Left cardiac atrium (tissue), 4 donors: ENCODE data around the gene CLDN14. TPM values are rescaled to one million over a fixed set of nuclear protein-coding genes. Genes with fewer than 3 reads are reported as not detected.

Source experiments
- ATAC-seq, 2 donors: fragments of 200-7000 bp; cut with Tn5 transposase; one replicate each; pipeline ENCODE4 v1.9.1; 2020; ENCODE audit warnings: mild to moderate bottlenecking in 2 of 2, moderate library complexity in 2 of 2
- DNase-seq: peaks from one replicate; pipeline ENCODE4 v3.0.0-alpha.2; 2020
- intact Hi-C, 2 donors: fragments of 100-400 bp; cut with DNase I; formaldehyde crosslinking; loops; one replicate each; pipeline versions ENCODE4 v1.14.1 to v1.15.1; 2022 to 2023
- total RNA-seq, 2 donors: library from RNA; stranded (reverse); fragmentation: NEBNext Ultra II Directional; extraction: Animal tissue kit (Norgen Biotek cat#: 25700); gene quantifications; one replicate each; pipeline ENCODE4 v1.2.1, GENCODE V29; 2021
- donor health status: DM: no; HTN: yes; CAD: no.
- donor health status: DM: no; HTN: yes; CAD: no; lungs with severe emphysema.
- donor health status: DM: yes; HTN: yes; CAD: no.
- donor health status: Dilated cardiomyopathy.

The CLDN14 gene
- total RNA-seq, 2 donors from 2014 or later: not detected

DNA sequence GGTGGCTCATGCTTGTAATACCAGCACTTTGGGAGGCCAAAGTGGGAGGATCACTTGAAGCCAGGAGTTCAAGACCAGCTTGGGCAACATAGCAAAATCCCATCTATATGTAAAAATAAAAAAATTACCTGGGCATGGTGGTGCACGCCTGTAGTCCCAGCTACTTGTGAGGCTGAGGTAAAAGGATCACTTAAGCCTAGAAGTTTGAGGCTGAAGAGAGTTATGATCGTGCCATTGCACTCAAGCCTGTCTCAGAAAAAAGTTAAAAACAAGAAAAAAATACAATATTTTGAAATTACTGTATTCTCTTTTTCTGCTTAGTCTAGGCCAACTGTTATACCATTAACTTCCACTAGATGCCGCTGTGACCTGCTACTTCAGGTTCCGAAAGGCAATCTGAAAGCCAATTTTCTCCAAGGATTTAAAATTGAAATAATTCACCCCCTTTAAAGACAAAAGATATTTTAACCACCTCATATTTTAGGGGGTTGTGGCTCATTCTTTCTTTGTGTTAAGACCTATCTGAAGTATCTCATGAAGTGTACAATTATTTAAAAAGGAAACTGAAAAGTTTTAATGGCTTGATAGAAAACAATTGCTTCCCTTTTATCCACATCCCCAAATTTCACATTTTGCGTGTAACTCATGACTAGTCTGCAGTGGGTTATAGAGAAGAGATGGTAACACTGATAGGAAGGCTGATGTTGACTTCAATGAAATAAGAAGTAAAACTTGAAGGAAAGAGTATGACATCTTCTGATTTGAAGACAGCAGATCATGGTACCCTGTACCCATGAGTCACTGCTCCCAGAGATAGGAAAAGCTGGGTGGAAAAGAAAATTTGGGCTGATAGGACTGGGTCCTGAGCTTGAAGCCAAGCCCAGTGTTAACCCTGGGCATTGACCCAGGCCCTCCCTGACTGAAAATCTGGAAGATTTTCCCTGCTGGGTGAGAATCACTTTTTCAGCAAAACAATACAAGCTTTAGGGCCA lies 24.4 kb upstream of the CLDN14 start:
- intact Hi-C loops: loop anchor here in 1 of 2 donors (10.0 kb wide), 1 partner anchor 420 kb away; no protein-coding TSS in a partner anchor
- ATAC-seq: peak in 1 of 2 donors; percentile 76
- no peak for DNase-seq

DNA sequence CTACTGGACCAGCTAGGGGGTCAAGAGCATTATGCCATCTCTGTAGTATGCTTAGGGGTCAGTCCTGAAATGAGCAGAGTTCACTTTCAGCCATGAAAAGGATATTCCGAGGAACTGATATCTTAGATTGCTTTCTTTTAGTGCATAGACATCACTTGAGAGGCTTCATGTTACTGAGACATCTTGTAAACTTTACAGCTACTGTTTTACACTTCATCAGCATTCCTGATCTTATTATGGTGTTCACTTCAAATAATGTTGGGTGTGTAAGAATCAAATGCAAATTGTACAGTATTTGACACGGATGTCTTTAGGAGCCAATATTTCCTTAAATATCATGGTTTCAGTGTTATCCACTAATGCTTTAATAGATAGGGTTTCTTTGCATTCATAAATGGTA lies 22.4 kb upstream of the CLDN14 start:
- intact Hi-C loops: loop anchor here (2.0 to 10.0 kb wide), 2 partner anchors 422 to 424 kb away; no protein-coding TSS in a partner anchor
- ATAC-seq (no peak), DNase-seq (no peak)

DNA sequence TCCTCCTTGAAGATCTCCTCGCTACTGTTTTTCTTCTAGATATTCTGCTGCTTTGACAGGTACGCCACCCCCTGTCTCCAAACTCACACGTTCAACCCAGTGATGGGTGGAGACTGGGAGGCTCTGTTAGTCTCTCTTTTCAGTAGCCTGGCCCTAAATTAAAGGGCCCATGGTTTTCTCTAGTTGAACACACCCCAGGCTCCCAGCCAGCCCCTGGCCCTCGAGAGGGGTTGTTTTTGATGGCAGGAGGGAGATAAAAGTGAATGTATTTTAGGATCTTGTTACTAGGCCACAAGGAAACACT lies 21.6 kb upstream of the CLDN14 start:
- DNase-seq (no peak), ATAC-seq (no peak)
- intact Hi-C loops: loop anchor here in 1 of 2 donors (10.0 kb wide), 1 partner anchor 423 kb away; no protein-coding TSS in a partner anchor

DNA sequence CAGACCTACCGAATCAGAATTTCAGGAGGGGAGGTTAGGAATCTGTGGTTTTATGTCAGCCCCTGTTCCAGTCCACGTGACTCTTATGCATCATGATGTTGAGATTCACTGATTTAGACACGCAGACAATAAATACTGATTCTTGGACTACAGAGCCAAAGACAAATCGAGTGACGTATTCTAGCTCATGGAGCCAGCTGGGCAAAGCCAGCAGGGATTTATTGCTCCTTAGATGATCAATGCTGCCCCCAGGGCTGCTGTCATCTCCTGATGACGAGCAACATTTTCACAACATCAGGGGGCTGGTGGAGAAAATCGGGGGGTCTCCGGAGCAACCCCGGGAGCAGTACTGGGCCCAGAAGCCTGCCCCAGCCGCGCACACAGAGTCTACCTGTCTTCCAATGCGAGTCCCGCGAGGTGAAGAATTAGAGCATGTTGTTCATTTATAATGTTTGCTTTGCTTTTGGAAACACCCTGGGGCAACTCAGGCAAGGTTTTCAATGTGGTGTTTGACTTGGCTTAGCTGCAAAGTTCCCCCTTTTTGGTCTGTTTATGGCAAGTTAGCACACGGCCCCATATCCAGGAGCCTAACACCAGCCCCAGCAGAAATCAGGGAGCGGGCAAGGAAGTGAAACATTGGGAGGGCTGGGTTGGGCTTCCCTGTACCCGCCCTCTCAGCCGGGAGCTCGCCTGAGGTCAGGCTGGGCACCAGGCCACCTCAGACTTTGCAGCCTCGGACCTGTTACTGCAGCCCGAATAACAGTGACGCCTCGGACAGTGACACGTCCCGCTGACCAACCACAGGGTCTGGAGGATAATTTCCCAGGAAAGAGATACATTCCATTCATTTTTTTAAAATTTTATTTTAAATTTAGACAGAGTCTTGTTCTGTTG lies 19.9 kb upstream of the CLDN14 start:
- intact Hi-C loops: loop anchor here in 1 of 2 donors (10.0 kb wide), 1 partner anchor 425 kb away; no protein-coding TSS in a partner anchor
- ATAC-seq: peak; percentile 79 to 84
- peak; percentile 66 for DNase-seq

DNA sequence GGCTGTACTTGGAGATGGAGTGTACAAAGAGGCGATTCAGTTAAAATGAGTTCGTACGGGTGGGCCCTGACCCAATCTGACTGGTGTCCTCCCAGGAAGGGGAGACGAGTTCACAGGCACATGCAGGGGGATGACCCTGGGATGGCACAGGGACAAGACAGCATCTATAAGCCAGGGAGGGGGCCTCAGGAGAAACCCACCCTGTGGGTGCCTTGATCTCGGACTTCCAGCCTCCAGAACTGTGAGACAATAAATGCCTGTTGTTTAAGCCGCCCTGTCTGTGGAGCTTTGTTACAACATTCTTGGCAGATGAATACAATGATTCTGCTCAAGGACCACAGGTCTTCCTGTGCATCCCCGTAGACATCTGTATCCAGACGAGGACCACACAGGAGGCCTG lies 14.6 kb upstream of the CLDN14 start:
- no peak for DNase-seq
- no peak for ATAC-seq
- intact Hi-C loops: no loop called here

DNA sequence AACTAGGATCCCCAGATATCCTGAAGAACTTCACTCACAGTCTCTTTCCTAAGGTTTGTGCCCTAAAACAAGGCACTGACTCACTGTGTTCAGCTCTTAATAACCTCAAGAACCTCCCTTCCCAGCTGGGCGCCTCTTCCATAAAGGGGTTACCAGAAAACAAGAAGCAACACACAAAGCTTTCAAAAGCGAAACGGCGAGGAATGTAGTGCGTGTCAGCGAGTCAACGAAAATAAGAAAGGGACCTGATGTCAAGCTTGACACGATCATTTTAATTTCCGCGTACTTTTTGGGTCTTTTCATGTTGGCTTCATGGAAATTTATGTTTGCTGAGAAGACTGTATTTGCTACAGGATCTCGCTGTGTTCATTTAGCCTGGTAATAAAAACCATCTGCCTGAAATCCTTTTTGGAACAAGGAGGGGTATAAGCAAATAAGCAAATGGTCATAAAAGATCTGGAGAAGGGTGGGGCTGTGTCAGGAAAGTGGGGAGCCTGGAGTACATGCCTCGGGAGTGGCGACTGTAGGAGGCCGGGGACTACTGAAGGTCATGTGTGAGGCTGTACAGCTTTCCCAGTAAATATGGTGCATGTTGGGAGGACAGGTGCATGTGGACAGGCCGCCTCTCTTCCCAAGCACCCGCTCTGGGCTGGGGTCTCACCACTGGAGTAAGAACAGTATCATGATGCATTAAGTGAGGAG lies 11.4 kb upstream of the CLDN14 start:
- ATAC-seq (no peak), DNase-seq (no peak)
- intact Hi-C loops: no loop called here

DNA sequence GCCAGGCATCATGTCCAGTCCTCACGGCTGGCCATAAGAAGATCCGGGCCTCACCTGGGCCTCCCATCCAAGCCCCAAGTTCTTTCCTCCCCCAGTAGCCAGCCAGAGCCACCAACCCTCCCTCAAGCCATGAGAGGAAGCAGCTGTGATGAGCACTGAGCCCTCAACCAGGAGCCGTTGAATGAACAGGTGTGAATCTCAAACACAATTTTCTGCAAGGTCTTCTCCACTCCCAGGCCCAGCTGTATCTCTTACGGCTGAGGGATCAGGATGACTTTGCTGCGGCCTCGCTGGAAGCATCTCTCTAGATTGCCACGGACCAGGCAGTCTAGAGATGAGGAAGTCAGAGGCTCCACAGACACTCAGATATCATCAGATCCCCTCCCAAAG lies 9.8 kb upstream of the CLDN14 start:
- intact Hi-C loops: no loop called here
- DNase-seq: no peak

DNA sequence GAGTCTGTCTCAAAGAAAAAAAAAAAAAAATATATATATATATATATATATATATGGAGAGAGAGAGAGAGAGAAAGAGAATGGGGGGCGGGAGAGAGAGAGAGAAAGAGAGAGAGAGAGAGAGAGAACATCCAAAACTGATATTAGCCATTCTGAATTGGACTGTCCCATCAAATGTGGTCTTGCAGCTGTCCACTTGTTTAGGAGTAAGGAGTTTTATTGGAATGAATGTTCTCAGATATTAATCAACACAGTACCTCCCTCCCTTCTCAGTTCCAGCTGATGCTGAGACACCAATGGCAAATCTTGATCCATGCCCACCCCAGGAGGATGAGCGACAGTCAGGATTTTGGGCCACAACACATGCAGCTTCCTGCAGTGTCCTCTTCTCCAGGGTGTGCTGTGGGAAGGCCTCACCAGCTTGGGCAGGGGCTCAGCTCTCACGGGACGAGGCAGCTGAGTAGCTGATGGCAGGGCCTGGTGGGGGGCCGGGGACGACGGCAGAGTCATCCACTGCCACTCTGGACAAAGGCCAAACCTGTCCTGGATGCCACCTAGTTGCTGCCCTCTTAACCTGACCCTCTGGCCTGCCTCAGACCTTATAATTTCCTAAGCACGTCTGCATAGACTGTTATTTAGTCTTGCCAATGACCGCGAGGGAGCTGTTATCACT lies 9.3 kb upstream of the CLDN14 start:
- no peak for ATAC-seq
- no peak for DNase-seq
- intact Hi-C loops: no loop called here

More for the DNA sequence above, 9.8 kb upstream of the CLDN14 start:
- no peak for ATAC-seq

DNA sequence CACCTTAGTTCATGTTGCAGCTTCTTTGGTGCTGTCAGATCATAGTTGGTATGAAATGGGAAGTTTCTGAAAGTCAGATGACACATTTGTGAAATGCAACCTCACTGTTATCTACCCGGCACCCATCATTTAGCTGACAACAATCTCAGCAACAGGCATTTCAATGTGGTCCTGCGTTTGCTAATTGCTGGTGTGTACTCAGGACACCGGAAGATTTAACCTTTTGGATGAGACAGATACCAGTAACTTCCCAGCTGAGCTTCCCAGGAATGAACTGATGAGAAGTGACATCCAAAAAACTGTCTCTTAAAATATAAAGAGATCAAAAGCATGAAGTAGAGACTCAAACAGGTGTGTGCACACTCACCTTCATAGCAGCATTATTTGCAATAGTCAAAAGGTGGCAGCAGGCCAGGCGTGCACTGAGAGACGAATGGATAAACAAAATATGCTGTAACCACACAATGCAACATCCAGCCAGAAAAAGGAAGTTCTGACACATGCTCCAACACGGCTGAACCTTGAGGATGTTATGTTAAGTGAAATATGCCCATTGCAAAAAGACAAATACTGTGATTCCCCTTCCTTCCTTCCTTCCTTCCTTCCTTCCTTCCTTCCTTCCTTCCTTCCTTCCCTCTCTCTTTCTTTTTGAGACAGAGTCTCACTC lies 7.9 kb upstream of the CLDN14 start:
- no peak for DNase-seq
- intact Hi-C loops: no loop called here
- ATAC-seq: no peak

DNA sequence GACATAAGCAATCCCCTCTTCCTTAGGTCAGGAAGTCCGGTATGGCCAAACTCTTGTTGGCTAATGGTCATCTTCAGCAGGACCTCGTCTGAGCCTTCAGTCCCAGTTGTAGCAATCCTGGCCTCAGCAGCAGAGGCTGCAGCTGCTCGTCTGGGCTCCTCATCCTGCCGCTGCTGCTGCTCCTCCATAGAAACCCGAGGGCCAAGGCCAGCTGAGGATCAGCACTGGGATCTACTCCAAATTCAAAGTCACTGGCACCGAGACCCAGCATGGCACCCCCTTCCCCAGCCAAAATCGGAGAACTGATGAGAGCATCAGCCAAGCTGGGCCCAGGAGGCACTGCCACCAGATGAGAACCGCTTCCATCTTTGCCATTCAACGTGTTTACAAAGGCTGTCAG lies 6.3 kb upstream of the CLDN14 start:
- ATAC-seq (no peak), DNase-seq (no peak)
- intact Hi-C loops: no loop called here

DNA sequence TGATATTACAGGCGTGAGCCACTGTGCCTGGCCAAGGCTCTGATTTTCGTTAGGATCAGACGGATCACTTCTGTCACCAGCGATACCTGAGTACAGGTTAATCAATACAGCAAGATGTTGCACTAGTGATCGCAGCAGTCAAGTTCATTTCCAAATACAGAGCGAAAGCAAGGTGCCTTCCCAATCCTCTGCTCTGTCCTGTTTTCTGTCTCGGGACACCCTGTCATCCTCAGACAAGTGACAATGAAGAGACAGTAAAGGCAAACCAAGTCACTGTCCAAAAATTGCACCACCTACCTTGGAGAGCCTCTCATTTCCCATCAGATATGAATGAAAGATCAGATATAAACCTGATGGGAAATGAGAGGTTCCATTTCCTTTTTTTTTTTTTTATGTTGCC lies 5.6 kb upstream of the CLDN14 start:
- DNase-seq (no peak), ATAC-seq (peak; percentile 68 to 70)
- intact Hi-C loops: no loop called here

DNA sequence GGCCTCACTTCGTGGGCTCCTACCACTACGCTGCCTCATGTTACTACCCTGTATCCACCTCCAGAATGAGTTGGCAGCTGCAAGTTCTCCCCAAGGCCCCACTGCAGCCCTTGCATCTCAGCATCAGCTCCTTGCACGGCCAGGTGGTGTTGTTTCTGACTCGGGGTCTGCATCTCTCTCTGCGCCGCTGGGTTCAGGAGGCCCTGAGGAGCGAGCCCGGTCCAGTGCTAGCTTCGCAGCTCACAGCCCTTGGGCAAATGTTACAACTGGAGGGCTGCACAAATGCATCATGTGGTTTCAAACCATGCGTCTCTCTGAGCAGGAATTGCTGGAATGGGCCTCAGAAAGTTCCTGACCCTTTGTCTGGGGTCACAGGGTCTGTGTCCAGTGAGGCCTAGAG lies 3.2 kb upstream of the CLDN14 start:
- no peak for ATAC-seq
- DNase-seq: no peak
- intact Hi-C loops: no loop called here

DNA sequence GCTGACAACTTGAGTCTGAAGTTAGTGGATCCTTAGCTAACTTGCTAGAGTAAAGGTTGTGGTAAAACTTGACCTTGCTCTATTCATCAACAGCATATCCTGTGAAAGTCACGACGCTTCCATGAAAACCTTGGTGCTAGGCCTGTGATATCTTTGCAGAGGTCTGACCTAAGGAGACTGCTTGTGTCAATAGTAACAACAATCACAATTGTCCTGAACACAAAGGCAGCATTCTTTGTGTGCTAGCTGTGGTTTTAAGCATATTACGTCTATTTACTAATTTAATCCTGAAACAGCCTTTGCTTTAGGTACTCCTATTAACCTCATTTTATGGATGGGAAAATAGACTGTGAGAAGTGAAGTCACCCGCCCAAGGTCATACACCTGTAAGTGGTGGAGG lies 2.8 kb upstream of the CLDN14 start:
- DNase-seq: no peak
- ATAC-seq: no peak
- intact Hi-C loops: no loop called here

DNA sequence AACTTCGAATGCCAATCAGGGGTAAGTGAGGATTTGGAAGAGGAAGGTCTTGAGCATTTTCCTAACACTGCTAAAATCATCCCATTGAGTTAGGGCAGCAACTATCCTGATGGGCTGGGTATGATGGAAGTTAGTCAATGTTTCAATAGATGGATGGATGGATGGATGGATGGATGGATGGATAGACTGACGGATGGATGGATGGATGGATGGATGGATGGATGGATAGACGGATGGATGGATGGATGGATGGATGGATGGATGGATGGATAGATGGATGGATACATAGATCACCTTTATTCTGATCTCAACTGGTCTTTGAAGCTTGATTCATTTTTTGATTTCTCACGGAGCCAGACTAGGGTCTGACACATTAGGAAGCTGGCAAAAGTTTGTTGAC lies 2.3 kb upstream of the CLDN14 start:
- DNase-seq: no peak
- intact Hi-C loops: no loop called here
- no peak for ATAC-seq

DNA sequence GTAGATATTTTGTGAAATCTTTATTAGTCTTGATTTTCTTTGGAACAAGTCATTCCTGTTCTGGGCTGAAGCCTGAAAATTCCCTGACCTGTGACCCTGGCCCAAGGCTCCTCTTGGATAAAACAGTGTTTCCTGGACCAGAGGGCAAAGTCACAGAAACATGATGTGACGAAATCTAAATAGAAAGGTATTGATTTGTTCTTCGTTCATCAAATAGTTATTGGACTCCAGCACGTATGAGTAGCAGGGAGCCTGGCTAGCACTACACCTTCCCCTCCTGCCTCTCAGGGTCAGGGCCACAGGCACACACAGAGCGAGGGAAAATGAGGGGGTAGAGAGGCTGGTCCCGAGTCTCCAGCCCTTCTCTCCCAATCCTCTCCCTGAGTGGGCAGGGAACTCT lies 1.7 kb upstream of the CLDN14 start:
- intact Hi-C loops: no loop called here
- no peak for ATAC-seq
- DNase-seq: no peak

DNA sequence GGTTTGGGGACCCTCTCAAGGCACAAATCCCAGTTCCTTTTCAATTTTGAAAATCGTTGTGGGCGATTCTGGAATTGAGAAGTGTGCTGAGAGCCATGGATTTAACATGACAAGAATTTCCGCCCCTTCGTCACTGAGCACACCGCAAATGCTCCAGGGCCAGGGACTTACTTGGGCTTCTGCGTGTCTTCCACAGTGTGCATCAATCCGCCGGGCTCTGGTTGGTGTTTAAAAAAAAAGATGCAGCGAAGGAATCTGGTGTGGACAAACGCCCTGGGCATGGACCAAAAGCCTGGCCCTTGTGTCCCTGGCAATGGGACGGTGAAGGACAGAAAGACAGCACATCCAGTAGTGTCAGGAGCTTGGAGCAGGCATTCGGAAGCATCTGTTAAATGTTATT lies 696 bp upstream of the CLDN14 start:
- no peak for ATAC-seq
- intact Hi-C loops: no loop called here
- no peak for DNase-seq

DNA sequence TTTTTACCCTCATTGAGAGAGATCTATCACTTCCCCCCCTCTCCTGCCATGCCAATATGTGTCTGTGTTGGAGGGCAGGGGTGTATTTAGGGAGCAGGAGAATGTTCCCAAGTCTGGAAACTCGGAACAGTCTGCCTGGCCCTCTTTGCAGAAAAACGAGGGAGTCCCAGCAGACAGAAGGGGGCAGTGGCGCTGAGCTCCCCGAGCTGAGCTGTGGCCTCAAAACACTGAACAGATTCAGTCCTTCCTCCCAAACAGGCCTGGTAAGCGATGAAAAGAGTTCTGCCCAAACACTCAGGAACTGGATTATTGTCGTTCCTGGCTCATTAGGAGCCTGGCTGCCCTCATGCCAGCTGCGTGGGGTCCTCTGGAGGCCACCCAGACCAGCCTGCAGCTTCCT lies 981 bp downstream of the CLDN14 start:
- intact Hi-C loops: no loop called here

DNA sequence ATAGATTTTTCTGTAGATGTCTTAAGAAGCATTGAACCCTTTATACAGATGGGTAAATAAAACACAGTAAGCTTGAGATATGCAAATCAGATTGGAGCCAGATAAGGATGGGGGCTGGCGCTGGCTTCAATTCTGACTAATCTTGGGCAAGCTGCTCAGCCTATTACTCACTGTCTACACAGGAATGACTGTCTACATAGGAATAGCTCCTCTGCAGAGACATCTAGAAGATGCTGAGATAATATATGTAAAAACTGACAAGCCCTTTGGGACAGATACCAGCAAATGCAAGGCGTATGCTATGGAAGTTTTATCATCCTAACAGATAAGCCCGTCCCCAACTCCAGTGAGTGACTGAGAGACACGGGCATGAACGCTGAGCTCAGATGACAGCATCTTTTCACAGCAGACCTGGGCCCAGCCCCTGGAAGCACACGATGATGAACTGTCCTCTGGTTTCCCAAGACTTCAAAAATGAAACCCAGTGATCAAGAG lies 1.7 kb downstream of the CLDN14 start:
- DNase-seq: no peak
- peak in 1 of 2 donors; percentile 85 for ATAC-seq
- intact Hi-C loops: no loop called here

More for the DNA sequence above, 981 bp downstream of the CLDN14 start:
- ATAC-seq (no peak), DNase-seq (no peak)
